Endometrium (tissue), 2 donors: ENCODE data around the gene GSTM4.

Experiments used
- FAIRE-seq: peaks from 2 replicates; lab custom pipeline; 2012; peaks lifted over from hg19 to GRCh38; lab: Jason Lieb, UNC
- donor health status: control.
- donor health status: control.

The GSTM4 gene

GRCh38 chr1:109625176-109625575 is 30.7 kb upstream of the GSTM4 start:
- FAIRE-seq = no peak

GRCh38 chr1:109625601-109626560 is 30.0 kb upstream of the GSTM4 start:
- FAIRE-seq = no peak

GRCh38 chr1:109626682-109627408 is 29.1 kb upstream of the GSTM4 start:
- no peak for FAIRE-seq

GRCh38 chr1:109627692-109628399 is 28.1 kb upstream of the GSTM4 start:
- FAIRE-seq = no peak

GRCh38 chr1:109628540-109629321 is 27.2 kb upstream of the GSTM4 start:
- FAIRE-seq = no peak

- FAIRE-seq = no peak
Observed at GRCh38 chr1:109629372-109630030, 26.4 kb upstream of the GSTM4 start.

- FAIRE-seq = no peak
Observed at GRCh38 chr1:109630081-109630897, 25.6 kb upstream of the GSTM4 start.

- no peak for FAIRE-seq
Observed at GRCh38 chr1:109630898-109631512, 24.9 kb upstream of the GSTM4 start.

- FAIRE-seq = no peak
Observed at GRCh38 chr1:109631513-109632505, 24.1 kb upstream of the GSTM4 start.

- FAIRE-seq = no peak
Observed at GRCh38 chr1:109632671-109633346, 23.1 kb upstream of the GSTM4 start.

- FAIRE-seq = no peak
Observed at GRCh38 chr1:109634292-109634691, 21.6 kb upstream of the GSTM4 start.

- FAIRE-seq = no peak
Observed at GRCh38 chr1:109634771-109635750, 20.8 kb upstream of the GSTM4 start.

- no peak for FAIRE-seq
Observed at GRCh38 chr1:109635862-109636200, 20.1 kb upstream of the GSTM4 start.

GRCh38 chr1:109636201-109636952 is 19.5 kb upstream of the GSTM4 start:
- FAIRE-seq = no peak

- FAIRE-seq = no peak
Observed at GRCh38 chr1:109637446-109637845, 18.5 kb upstream of the GSTM4 start.
